Large intestine (tissue), 3 donors: Measurements from ENCODE around the gene MYL4. TPM values are rescaled to one million over a fixed set of nuclear protein-coding genes. Genes with fewer than 3 reads are reported as not detected.
A peak's percentile ranks its signal among the peaks of the same experiment; 100 is the strongest.
"Not testable (repeated sequence)": the region's sequence is repeated elsewhere in the genome, so short reads cannot be mapped to it uniquely, and the experiment has no call there.

Experiments
- DNase-seq, 2 donors: peaks; one replicate each; pipeline versions ENCODE4 v3.0.0 to v3.0.0-alpha.2; 2013
- H3K27ac ChIP-seq: one replicate; pipeline ENCODE4 v1.5.1; 2013; ENCODE audit warnings: low read length
- H3K27me3 ChIP-seq: 2 replicates; pipeline ENCODE4 v1.6.1; 2013; ENCODE audit warnings: low read length; ENCODE audit not compliant: control insufficient read depth, insufficient read depth
- H3K36me3 ChIP-seq: 2 replicates; pipeline ENCODE4 v1.6.1; 2013; ENCODE audit warnings: low read length; ENCODE audit not compliant: control insufficient read depth, insufficient read depth
- H3K4me1 ChIP-seq: one replicate; pipeline ENCODE4 v1.6.1; 2013; ENCODE audit warnings: low read length; ENCODE audit not compliant: control insufficient read depth, insufficient read depth
- H3K4me3 ChIP-seq: one replicate; pipeline ENCODE4 v1.5.1; 2013; ENCODE audit warnings: low read length
- H3K9me3 ChIP-seq: one replicate; pipeline ENCODE4 v1.6.1; 2013; ENCODE audit warnings: mild to moderate bottlenecking, low read depth, low read length, moderate library complexity; ENCODE audit not compliant: control insufficient read depth
- WGBS: methylation state at CpG from one replicate; pipeline ENCODE4 v1.1.5; 2013; ENCODE audit warnings: low lambda C conversion rate; ENCODE audit not compliant: insufficient coverage; 5-methylcytosine and 5-hydroxymethylcytosine counted together
- polyA plus RNA-seq: library from polyadenylated mRNA; unstranded; fragments of 120-200 nt; gene quantifications from one replicate; pipeline ENCODE4 v1.2.1, GENCODE V29; 2013

The MYL4 gene
- polyA plus RNA-seq, 1 donor = 5.0 TPM

DNA sequence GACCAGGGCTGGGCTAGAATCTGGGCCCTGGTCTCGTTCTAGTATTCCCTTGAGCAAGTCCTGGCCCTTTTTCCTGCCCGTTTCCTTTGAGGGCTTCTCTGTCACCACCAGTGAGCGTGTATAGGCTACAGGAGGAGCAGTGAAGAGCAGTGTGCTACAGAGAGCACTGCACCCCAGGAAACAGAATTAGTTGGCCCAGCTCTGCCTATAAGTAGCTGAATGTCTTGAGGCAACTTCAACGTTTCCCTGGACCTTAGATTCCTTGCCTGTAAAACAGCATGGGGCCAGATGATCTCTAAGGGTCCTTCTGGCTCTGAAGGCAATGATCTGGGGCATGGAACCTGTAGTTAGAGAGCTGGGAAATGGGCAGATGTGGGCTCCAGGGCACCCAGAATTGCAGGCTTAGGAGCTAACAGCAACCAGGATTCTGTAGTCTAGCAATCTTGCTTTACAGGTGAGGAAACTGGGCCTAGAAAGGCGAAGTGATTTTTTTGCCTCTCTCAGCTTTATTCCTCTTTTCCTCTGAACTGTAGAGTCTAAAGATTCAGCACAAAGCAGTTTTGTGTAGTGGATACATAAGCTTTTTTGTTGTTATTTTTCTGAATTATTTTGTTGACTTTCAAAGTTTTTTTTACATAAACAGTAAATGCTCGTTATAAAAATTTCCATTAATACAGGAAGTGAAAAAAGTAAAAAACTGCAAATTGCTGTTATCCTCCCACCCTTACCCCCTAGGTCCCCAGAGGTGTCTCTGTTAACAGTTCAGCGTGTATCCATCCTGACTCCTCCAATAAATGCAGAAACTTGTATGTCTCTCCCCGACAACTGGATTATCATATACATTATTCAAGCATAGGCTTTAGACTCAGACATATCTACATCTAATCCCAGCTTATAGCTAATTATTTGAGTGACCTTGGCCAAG is 1.7 kb upstream of the MYL4 start:
- H3K36me3 ChIP-seq = no peaks in the 10 kb centered on the region
- H3K4me3 ChIP-seq = no peak overlapping the region
- no peaks in the 10 kb centered on the region for H3K9me3 ChIP-seq
- H3K27me3 ChIP-seq = no peaks in the 10 kb centered on the region
- WGBS = 92% methylated on average over 2 of the region's 8 CpGs
- H3K27ac ChIP-seq = no peak overlapping the region
- peaks cover 15% of the 10 kb centered on the region for H3K4me1 ChIP-seq
- no peak for DNase-seq

DNA sequence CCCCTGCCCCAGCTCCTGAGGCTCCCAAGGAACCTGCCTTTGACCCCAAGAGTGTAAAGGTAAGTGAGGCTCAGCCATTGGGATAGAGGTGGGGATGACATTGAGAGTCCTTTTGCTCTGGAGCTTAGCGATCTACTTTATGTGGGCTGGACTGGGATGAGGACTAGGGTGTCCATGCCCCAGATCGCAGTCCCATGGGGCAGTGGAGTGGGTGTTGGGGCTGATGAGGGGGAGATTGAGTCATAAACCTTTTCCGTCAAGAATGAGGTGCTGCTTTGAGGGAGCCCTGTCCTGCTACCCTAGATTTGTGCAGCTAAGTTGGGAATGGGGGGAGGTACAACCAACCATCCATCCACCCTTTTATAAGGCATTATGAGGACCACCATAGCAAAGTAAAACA is 351 bp downstream of the MYL4 start:
- no peaks in the 10 kb centered on the region for H3K27me3 ChIP-seq
- H3K36me3 ChIP-seq = no peaks in the 10 kb centered on the region
- WGBS = no CpG with 5 or more reads among the region's 3 CpGs
- H3K27ac ChIP-seq = no peak overlapping the region
- H3K4me1 ChIP-seq = peaks cover 17% of the 10 kb centered on the region
- H3K4me3 ChIP-seq = no peak overlapping the region
- DNase-seq = no peak
- no peaks in the 10 kb centered on the region for H3K9me3 ChIP-seq

DNA sequence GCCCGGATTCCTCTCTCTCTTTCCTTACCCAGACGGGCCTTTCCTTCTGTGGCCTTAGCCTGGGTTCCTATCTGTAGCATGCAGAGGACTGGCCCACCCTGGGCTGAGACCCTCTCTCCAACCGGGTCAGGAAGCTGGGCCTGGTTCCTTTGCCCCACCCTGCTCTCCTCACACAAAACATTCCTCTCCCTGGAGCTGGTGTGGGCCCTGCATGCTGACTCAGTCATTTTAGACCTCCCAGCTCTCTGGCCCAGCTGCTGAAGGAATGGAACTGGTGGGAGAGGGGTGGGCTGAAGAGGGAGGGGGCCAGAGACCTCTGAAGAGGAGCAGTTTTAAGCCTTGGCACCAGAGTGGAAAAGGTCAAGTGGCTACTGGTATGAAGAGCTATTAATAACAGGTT is 957 bp downstream of the MYL4 start:
- no peaks in the 10 kb centered on the region for H3K36me3 ChIP-seq
- DNase-seq = no peak

DNA sequence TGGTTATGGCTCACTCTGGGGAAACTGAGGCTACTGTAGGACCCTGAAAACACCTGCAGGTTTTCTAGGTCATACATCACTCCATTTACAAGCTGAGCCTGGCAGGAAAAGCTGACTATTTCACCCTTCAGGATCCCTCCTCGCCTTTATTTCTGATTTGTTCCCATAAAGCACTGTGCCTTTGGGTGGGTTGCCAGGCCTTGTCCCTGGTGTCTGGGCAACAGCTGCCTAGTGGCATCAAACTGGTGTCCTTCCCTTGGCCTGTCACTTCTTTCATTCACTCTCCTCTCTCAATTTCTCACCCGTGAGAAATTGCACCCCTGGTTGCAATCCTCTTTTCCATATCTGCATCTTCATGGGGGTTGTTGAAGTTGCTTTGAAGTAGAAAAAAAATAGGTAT is 1.6 kb downstream of the MYL4 start:
- no peaks in the 10 kb centered on the region for H3K36me3 ChIP-seq
- no peak for DNase-seq
- WGBS = no CpG with 5 or more reads among the region's 2 CpGs
- H3K9me3 ChIP-seq = no peaks in the 10 kb centered on the region
- no peak overlapping the region for H3K4me3 ChIP-seq
- no peaks in the 10 kb centered on the region for H3K27me3 ChIP-seq
- H3K27ac ChIP-seq = no peak overlapping the region
- peaks cover 6% of the 10 kb centered on the region for H3K4me1 ChIP-seq

More for the DNA sequence above, 957 bp downstream of the MYL4 start:
- H3K9me3 ChIP-seq = no peaks in the 10 kb centered on the region
- H3K4me3 ChIP-seq = no peak overlapping the region
- no CpG with 5 or more reads among the region's 3 CpGs for WGBS
- H3K27me3 ChIP-seq = no peaks in the 10 kb centered on the region
- peaks cover 13% of the 10 kb centered on the region for H3K4me1 ChIP-seq
- no peak overlapping the region for H3K27ac ChIP-seq

DNA sequence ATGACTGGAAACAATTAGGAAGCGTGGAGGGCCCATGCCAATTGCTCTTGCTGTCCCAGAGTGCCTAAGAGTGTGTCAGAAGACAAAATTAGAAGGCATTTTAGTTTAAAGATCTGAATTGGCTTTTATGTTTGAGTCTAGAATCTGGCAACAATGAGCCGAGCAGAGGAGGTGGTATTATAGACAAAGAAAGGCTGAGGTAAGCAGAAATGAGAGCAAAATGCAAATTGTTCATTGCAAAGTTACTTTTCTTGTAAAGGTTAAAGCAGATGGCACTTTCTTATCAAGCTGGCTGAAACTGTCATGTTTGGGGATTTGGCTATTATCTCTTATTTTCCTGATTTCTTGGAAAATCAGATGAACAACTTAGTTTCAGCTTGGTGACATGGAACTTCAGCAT is 3.3 kb downstream of the MYL4 start:
- 50% methylated on average over 1 of the region's 2 CpGs for WGBS
- no peaks in the 10 kb centered on the region for H3K36me3 ChIP-seq
- H3K4me1 ChIP-seq = peaks cover 3% of the 10 kb centered on the region
- H3K27me3 ChIP-seq = no peaks in the 10 kb centered on the region
- H3K9me3 ChIP-seq = no peaks in the 10 kb centered on the region
- no peak overlapping the region for H3K4me3 ChIP-seq
- no peak overlapping the region for H3K27ac ChIP-seq
- no peak for DNase-seq

DNA sequence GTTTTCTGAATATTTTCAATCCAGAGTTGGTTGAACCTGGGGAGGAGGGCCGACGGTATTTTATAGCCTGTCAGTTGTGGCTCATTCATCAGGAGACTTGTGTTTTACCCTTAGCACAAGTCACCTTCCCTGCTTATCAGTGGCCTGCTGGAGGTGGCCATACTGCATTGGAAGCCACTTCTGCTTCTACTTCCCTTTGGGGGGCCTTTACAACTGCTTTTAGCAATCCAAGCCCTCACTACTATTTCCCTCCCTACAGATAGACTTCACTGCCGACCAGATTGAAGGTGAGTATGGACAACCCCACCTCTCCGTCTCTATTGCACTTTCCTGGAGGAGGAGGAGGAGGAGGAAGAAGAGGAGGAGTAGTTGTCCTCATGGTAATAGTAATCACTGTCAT is 4.4 kb downstream of the MYL4 start:
- Histone ChIP-seq H3K27ac (no peak overlapping the region), H3K4me1 (peaks cover 3% of the 10 kb centered on the region), H3K9me3 (no peaks in the 10 kb centered on the region), H3K27me3 (no peaks in the 10 kb centered on the region), H3K36me3 (no peaks in the 10 kb centered on the region), H3K4me3 (no peak overlapping the region)
- no peak for DNase-seq
- no CpG with 5 or more reads among the region's 4 CpGs for WGBS

DNA sequence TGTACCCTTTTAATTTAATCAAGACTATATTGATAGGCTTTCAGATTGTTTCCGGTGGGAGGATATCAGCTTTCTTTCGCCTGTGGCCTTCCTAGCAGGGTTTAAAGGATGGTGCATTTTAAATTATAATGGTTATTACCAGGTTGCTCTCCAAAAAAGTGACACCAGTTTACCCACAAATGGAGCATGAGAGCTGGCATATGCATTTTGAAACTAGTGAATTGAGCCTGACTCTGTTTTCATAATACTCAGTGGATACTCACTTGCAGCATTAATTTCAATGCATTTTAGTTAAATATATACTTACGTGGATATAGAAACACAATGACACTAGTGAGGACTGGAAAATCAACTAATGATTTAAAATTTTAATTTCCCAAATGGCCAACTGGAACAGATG is 5.8 kb downstream of the MYL4 start:
- WGBS = 100% methylated on average over 1 of the region's 3 CpGs
- no peaks in the 10 kb centered on the region for H3K9me3 ChIP-seq

DNA sequence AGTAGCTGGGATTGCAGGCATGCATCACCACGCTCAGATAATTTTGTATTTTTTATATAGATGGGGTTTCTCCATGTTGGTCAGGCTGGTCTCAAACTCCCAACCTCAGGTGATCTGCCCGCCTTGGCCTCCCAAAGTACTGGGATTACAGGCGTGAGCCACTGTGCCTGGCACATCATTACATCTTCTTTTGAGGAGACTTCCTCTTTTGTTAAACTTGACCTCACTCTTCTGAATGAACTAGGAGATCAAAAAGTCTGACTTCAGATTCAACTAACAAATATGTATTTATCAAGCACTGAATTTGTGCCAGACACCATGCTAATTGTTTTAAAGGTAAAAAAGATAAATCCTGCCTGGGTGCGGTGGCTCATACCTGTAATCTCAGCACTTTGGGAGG is 7.7 kb downstream of the MYL4 start:
- not testable (repeated sequence) for H3K27me3 ChIP-seq, H3K9me3 ChIP-seq, H3K27ac ChIP-seq, H3K4me3 ChIP-seq, DNase-seq, H3K36me3 ChIP-seq
- H3K4me1 ChIP-seq = peaks cover 17% of the 10 kb centered on the region
- WGBS = no CpG with 5 or more reads among the region's 4 CpGs

More for the DNA sequence above, 5.8 kb downstream of the MYL4 start:
- no peak overlapping the region for H3K4me3 ChIP-seq
- H3K36me3 ChIP-seq = no peaks in the 10 kb centered on the region
- H3K27ac ChIP-seq = no peak overlapping the region
- peaks cover 12% of the 10 kb centered on the region for H3K4me1 ChIP-seq
- no peaks in the 10 kb centered on the region for H3K27me3 ChIP-seq
- no peak for DNase-seq

DNA sequence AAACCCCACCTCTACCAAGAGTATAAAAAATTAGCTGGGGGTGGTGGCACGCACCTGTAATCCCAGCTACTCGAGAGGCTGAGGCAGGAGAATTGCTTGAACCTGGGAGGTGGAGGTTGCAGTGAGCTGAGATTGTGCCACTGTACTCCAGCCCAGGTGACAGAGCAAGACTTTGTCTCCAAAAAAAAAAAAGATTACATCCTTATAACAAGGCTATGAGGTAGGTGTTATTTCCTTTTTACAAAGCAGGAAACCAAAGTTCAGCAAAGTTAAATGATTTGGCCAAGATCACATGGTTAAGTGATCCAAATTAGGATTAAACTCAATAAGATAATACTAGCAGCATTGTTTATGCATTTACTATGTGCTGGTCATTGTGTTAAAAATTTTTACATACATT is 8.1 kb downstream of the MYL4 start:
- H3K9me3 ChIP-seq, H3K27ac ChIP-seq, DNase-seq, H3K27me3 ChIP-seq, H3K36me3 ChIP-seq, H3K4me3 ChIP-seq: not testable (repeated sequence)
- H3K4me1 ChIP-seq = peaks cover 21% of the 10 kb centered on the region
- WGBS = no CpG with 5 or more reads among the region's 2 CpGs

DNA sequence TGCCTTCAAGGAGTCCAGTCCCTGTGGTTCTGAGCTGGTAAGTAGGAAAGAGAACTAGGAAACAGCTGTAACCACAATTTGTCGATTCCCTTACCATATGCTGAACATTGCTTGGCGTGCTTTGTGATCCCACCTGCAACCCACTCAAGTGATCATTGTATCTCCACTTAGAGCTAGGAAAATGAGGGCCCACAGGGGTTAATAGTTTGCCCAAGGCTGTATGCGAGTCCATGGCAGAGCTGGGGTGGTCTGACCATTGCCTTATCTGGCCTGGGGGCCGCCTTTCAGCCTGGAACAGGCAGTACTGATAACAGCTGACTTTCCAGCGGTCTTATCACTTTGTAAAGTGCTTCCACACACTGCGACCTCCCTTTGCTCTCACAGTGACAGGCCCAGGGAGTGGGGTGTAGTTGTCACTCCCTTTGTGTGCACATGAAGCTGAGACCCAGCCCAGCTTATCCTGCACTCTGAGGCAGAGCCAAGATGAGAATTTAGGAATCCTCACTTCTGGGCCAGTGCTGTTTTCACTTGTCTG is 9.8 kb downstream of the MYL4 start:
- no peak overlapping the region for H3K4me3 ChIP-seq
- peak in 1 of 2 donors; percentile 40 for DNase-seq
- peaks cover 33% of the 10 kb centered on the region for H3K4me1 ChIP-seq
- H3K36me3 ChIP-seq = no peaks in the 10 kb centered on the region
- H3K27me3 ChIP-seq = no peaks in the 10 kb centered on the region
- no peak overlapping the region for H3K27ac ChIP-seq
- no CpG with 5 or more reads among the region's 6 CpGs for WGBS
- H3K9me3 ChIP-seq = peaks cover under 1% of the 10 kb centered on the region
